Nephron progenitor cell (in vitro differentiated cells): ENCODE data around the gene ZMYND8.

ENCODE experiments used
- DNase-seq: peaks from one replicate; pipeline ENCODE4 v3.0.0; 2021
- H3K27ac Mint-ChIP-seq: 2 replicates; pipeline ENCODE4 v1.8.0; 2021; ENCODE audit warnings: mild to moderate bottlenecking, moderate library complexity, mixed read lengths
- H3K27me3 Mint-ChIP-seq: 2 replicates; pipeline ENCODE4 v1.8.0; 2021; ENCODE audit warnings: mild to moderate bottlenecking, low read depth, mixed read lengths; ENCODE audit not compliant: poor library complexity
- H3K36me3 Mint-ChIP-seq: 2 replicates; pipeline ENCODE4 v1.8.0; 2021; ENCODE audit warnings: low read depth, mixed read lengths
- H3K4me1 Mint-ChIP-seq: 2 replicates; pipeline ENCODE4 v1.8.0; 2021; ENCODE audit warnings: mixed read lengths
- H3K4me3 Mint-ChIP-seq: 2 replicates; pipeline ENCODE4 v1.8.0; 2021; ENCODE audit warnings: mild to moderate bottlenecking, moderate library complexity, mixed read lengths
- H3K9me3 Mint-ChIP-seq: 2 replicates; pipeline ENCODE4 v1.8.0; 2021; ENCODE audit warnings: mild to moderate bottlenecking, moderate library complexity, mixed read lengths
- CTCF ChIP-seq: fragments of 200-600 bp; sonication (generic); IDR thresholded peaks from 2 replicates; pipeline ENCODE4 v1.5.0; 2021; ENCODE audit warnings: antibody characterized with exemption

ZMYND8 gene

GRCh38 chr20:47188540-47188939 lies 168.0 kb downstream of the ZMYND8 start:
- Mint-ChIP-seq H3K4me3 (no peak overlapping the region), H3K4me1 (peaks cover 5% of the 10 kb centered on the region)

GRCh38 chr20:47187450-47188195 lies 168.9 kb downstream of the ZMYND8 start:
- Mint-ChIP-seq H3K4me1 (peaks cover 5% of the 10 kb centered on the region), H3K9me3 (peaks cover 3% of the 10 kb centered on the region), H3K36me3 (no peaks in the 10 kb centered on the region), H3K27me3 (peaks cover 4% of the 10 kb centered on the region), H3K27ac (no peak overlapping the region), H3K4me3 (no peak overlapping the region)
- DNase-seq = no peak
- TF ChIP-seq CTCF = no peak

More at GRCh38 chr20:47188540-47188939, 168.0 kb downstream of the ZMYND8 start:
- Mint-ChIP-seq H3K9me3 (peaks cover 3% of the 10 kb centered on the region), H3K27me3 (peaks cover 7% of the 10 kb centered on the region), H3K27ac (no peak overlapping the region), H3K36me3 (no peaks in the 10 kb centered on the region)
- DNase-seq = no peak
- no peak for TF ChIP-seq CTCF

- Mint-ChIP-seq H3K9me3 (peaks cover 5% of the 10 kb centered on the region), H3K27me3 (no peaks in the 10 kb centered on the region), H3K27ac (no peak overlapping the region), H3K4me3 (no peak overlapping the region), H3K36me3 (peaks cover 13% of the 10 kb centered on the region), H3K4me1 (peaks cover 5% of the 10 kb centered on the region)
- no peak for DNase-seq
- TF ChIP-seq CTCF = no peak
These were observed 173.1 kb downstream of the ZMYND8 start for GRCh38 chr20:47183367-47183766.

DNA sequence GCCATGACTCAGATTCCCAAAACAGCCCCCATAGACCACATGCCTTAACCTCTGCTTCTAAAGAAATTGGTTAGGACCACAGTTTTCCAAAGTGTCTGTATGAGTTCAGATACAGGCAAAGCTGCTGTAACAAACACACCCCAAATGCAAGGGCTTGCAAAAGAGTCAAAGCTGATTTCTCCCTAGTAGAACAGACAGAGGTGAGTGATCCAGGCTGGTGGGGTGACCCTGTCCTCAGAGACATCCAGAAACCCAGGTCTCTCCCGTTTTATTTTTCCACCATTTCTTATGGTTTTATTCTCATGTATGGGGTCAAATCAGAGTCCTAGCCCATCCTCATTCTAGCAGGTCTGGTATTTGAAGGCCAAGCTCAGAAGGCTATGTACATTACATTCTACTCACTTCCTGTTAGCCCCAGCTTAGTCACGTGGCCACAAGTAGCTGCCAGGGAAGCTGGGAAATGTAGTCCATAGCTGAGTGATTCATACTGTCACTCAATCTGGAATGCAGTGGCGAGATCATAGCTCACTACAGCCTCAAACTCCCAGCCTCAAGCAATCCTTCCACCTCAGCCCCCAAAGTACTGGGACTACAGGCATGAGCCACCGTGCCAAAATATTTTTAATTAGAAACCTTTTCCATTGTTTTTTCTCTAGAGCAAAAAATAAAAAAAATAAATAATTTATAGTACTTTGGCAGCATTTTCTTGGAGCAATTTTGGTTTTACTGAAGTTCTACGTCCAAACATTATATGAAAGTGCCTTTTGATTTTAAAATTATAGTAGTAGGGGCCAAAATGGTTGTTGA lies 175.2 kb downstream of the ZMYND8 start:
- Mint-ChIP-seq H3K36me3 (peaks cover 13% of the 10 kb centered on the region), H3K4me3 (no peak overlapping the region), H3K4me1 (peaks cover 5% of the 10 kb centered on the region), H3K9me3 (peaks cover 5% of the 10 kb centered on the region), H3K27me3 (no peaks in the 10 kb centered on the region), H3K27ac (no peak overlapping the region)
- no peak for TF ChIP-seq CTCF
- DNase-seq = no peak

GRCh38 chr20:47179267-47179666 lies 177.2 kb downstream of the ZMYND8 start:
- Mint-ChIP-seq H3K4me3 (no peak overlapping the region), H3K4me1 (no peaks in the 10 kb centered on the region), H3K27ac (no peak overlapping the region), H3K9me3 (peaks cover 5% of the 10 kb centered on the region), H3K27me3 (peaks cover 3% of the 10 kb centered on the region), H3K36me3 (peaks cover 13% of the 10 kb centered on the region)
- DNase-seq = no peak
- no peak for TF ChIP-seq CTCF
